NCI-H2081 (cell line): ENCODE results near the gene WWP2.
"Not testable (repeated sequence)": the region's sequence is repeated elsewhere in the genome, so short reads cannot be mapped to it uniquely, and the experiment has no call there.

Experiments used
- DNase-seq, 2 experiments: peaks; one replicate each; lab custom pipeline; 2025; lab: John Stamatoyannopoulos, UW

The WWP2 gene

DNA sequence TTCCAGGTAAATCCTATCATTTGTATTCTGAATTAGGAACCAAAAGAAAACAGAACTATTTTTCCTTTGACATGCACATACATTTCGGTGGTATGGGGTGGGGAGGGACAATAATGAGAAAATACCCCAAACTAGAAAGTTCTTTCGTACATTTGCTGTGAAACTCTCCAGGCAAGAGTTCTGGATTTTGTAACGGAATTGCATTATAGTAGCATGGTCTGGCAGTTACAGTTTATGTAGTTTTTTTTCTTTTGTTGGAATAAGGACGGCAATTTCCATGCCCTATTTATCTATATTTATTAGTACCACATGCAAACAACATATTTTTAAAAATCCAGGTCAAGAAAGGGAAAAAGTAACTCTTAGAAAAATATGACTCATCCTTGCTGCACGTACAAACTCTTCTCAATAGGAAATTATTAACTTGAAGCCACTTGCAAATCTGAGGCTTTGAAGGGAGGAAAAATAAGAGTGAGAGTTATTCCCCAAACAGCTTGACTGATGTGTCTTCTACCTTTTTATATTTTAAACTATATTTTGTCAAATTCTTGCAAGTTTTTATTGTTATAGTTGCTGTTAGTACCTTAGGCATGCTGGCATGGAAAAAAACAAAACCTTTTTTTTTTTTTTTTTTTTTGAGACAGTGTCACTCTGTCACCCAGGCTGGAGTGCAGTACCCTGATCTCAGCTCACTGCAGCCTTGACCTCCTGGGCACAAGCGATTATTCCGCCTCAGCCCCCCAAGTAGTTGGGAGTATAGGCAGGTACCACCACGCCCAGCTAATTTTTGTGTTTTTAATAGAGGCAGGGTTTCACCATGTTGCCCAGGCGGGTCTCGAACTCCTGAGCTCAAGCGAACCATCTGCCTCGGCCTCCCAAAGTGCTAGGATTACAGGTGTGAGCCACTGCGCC, 69.3 kb downstream of the WWP2 start:
- no peak for DNase-seq

DNA sequence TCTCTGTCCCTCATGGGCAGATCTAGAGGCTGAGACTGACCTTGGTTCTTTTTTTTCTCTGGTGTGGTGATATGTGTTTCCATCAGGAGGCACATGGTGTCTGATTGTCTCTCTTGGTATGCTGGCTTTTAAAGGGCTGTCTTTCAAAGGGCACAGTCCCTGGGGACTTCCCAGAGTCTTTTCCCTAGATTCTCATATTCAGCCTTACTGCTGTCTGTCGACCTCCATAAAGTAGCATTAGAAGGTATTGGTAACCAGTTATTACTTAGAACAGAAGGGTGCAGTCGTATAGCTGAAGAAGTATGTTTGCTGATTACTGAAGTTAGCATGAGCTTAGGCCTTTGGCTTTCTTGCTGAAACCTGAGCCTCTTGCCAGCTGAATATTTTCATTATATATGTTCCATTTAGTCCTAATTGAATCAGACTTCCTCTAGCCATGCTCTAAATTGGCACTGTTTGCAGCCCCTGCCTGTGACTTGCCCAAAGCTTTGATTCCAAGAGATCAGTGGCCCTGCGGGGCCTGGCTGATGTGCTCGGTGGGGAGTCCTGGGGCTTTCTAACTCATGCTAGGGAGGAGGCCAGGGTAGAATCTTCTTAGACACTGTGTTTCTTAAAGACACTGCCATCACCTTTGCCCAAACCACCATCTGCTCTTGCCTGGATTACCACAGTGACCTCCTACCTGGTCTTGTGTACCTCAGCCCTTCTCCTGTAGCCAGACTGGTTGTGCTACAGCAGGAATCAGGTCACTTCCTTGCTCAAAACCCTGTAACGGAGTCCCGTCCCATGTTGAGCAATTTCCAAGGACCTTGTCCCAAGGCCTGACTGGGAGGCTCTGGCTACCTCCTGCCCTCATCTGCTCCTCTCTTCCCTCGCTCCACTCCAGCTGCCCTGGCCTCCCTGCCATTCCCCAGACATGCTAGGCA, 71.5 kb downstream of the WWP2 start:
- no peak for DNase-seq

DNA sequence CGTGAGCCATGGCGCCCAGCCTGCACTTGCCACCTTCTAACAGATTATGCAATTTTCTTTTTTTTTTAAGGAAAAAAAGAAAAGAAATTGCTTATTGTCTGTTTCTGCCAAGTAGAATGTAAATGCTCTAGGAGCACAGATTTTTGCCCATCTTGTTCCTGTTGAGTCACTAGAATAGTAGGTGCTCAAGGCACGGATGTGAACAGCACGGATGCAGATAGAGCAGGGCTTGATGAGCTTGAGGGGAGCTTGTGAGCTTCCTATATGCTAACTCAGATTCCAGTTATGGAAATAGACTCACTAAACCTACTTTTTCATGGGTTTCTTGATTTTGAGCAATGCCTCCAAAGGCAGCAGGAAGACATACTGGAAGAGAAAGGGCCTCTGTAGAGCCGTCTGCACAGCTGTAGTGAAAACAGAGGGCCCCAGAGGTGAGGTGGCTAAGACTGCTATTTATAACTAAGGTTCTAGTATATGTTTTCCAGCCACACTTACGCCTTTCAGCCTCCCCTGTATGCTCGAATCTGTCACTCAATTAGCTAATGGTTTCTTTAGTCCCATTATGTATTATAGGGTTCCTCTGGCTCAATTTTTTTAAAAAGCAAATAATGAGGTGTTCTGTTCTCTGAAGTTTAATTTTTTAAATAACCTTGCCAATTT, 72.8 kb downstream of the WWP2 start:
- DNase-seq, result no peak

DNA sequence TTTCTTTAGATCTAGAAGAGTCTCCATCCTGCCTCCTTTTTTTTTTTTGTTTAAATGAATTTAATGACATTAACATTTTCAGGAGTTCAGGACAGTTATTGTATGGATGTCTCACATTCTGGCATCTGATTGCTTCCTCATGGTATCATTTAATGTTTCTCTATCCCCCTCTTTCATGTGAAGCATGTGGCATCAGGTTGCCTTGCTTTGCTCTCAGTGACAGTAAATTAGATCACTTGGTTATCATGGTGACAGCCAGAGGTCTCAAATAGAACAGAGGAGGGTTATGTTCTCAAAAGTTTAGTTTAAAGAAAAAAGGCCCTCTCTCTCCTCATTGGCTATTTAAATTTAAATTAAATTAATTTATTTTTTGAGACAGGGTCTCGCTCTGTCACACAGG, 74.1 kb downstream of the WWP2 start:
- no peak for DNase-seq

DNA sequence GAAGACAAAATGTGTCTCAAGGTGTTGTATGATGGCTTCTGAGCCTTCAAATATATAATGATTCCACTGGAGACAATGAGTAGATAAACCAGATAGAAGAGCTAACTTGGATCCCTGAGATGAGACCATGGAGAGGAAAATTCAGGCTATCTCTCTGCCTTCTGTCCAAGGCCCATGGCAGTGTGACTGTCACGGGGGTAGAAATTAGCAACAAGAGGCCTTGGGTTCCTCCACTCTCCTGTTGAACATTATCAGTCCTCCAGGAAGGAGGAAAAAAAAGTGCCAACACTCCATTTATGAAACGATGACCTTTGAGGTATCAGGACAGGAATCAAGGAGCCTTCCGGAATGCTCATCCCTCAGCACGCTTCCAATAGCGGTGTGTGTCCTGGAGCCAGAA, 75.2 kb downstream of the WWP2 start:
- no peak for DNase-seq

DNA sequence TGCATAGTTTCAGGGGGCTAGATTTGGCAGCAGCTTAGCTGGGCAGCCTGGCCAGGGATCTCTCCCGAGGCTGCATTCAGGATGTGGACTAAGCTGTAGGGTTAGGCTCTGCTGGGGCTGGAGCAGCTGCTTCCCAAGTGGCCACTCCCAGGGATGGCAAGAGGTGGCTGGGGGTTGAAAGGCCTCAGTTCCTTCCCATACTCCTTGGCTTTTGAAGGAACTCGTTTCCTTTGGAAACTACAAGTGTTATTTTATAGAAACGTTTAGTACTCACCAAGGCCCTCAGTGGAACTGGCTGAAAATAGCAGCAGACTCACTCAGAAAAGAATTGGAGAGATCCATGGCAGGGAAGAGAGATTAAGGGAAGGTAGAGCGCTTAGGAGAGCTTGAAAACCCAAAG, 76.4 kb downstream of the WWP2 start:
- DNase-seq, result no peak

DNA sequence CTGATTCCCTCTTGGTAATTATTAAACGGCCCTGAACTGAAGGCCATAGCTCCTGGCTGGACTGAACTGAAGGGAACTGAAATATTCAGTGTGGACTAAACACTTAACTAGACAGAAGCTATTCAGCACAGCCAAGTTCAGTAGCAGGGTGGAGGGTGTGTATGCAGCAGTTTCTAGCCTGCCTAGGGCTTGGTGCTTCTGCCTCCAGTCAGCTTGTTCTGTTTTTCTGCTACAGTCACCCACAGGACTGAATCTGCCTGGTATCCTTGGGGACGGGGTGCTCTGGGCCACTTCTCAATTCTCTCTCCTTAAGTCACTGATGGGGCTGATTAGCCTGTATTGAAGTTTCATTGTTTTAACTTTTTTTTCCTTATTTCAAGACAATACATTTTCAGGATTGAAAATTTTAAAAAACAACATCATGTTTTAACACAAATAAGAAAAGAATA, 77.1 kb downstream of the WWP2 start:
- no peak for DNase-seq

DNA sequence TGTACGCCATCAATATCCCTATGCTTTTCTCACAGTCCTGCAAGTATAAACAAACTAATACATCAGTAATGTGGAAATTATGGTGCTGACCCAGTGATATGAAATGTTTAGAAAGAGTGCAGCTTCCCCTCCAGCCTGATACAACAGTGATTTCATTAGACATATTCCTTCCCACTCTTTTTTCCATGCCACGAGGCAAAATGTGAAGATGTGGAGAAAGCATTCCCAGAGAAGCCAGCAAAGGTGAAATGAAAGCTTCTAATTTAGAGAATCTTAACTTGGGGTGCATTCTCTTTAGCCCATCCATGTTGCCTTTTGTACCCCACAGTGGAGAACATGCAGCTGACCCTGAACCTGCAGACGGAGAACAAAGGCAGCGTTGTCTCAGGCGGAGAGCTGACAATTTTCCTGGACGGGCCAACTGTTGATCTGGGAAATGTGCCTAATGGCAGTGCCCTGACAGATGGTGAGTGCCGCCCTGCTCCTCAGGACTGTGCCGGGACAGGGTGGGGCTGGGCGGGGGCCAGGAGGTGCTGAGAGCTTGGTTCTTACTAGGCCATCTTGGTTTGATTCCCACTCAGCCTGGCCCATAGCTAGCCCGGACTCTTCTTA, 77.8 kb downstream of the WWP2 start:
- DNase-seq, result no peak

DNA sequence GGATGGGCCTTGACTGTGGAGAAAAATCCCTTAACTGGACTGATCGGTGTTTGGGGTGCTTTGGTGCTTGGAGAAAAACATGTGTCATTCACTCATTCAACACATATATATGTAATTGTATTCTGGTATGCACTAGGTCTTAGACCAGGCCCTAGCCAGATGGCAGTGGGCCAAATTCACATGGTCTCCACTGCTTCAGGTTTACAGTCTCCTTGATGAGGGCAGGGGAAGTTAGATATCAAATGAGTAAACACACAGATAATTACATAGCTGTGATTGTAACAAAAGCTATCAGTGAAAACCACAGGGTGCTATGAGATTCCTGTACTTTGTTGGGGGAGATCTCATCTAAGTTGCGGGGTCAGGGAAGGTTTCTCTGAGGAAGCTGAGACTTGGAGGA, 78.8 kb downstream of the WWP2 start:
- no peak for DNase-seq

DNA sequence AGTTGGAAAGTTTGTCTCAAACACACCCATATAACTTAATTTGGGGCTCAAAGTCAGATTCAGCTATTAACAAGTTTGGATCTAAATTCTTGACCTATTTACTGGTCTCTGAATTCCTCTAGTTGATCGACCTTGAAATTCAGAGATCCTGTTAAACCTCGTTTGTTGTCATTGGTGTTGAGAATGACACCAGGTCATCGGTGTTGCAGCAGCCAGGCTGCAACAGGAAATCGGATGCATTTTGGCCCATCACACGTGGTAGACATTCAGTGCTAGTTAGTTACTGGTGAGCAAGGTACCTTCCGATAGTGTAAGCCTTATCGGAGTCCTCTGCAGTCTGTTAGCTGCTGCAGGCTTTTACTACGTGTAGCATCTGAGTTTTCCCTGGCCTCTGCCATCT, 82.3 kb downstream of the WWP2 start:
- DNase-seq, result no peak

DNA sequence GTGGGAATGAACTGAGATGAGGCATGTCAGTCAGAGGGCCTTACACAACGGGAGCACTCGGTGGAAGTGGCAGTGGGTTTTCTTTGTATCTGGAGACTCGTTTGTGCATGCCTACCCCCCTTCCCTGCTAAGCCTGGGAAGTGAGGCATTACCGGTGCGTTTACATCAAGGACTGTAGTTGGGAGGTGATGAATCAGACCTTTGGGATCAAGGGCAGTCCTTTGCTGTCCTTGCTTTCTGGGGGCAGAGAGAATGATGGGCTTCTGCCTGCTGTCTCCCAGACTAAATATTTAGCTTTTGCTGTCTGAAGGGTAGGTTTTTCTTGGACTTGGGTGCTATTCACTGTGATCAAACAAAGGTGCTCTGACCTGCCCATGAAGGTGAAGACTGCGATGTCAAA, 83.0 kb downstream of the WWP2 start:
- no peak for DNase-seq

DNA sequence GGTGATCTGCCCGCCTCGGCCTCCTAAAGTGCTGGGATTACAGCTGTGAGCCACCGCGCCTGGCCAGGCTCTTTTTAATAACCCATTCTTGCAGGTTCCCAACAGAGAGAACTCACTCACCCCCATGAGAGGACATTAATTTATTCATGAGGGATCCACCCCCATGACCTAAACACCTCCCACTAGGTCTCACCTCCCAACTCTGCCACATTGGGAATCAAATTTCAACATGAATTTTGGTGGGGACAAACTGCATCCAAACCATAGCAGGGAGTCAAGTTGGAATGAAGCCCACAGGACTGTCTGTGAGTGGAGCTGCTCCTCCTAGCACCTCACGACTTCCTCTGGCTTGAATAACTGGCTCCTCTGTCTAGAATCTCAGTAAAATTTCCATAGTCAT, 85.5 kb downstream of the WWP2 start:
- no peak for DNase-seq

DNA sequence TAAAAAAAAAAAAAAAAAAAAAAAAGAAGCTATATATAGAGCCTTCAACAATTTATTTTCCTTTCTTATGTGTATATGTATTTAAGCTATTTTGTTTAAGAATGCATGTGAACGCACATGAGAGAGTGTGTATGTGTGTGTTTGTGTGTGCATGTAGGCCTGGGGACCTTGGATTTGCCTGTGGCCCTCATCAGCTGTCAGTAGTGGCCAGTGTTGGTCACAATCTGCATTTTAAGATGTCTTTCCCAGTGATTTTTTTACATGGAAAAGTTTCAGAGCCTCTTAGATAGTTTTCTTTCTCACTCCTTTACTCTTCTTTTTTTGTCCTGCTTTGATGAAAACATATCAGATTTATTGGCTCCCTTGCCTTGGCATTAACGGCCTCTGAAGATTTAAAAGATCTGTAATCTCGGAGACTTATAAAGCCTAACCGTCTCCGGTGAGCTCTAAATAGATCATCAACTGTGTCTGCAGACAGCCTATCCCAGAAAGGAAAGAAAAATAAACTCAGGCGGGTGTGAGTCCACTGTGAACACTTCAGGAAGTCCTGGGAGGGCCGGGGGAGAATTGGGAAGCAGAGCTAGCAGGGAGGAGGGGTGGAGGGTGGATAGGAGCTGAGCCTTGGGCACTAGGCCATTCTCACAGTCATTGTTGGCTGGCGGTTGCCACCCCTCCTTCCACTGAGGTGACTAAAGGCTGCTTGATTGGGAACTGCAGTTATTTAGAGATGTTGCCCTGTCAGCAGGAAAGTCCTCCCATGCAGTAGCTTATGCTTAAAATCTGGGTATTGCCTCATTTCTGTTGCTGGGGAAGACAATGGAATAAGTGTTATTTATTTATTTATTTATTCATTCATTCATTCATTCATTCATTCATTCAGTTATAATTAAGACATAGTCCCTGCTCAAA, 86.8 kb downstream of the WWP2 start:
- no peak for DNase-seq

DNA sequence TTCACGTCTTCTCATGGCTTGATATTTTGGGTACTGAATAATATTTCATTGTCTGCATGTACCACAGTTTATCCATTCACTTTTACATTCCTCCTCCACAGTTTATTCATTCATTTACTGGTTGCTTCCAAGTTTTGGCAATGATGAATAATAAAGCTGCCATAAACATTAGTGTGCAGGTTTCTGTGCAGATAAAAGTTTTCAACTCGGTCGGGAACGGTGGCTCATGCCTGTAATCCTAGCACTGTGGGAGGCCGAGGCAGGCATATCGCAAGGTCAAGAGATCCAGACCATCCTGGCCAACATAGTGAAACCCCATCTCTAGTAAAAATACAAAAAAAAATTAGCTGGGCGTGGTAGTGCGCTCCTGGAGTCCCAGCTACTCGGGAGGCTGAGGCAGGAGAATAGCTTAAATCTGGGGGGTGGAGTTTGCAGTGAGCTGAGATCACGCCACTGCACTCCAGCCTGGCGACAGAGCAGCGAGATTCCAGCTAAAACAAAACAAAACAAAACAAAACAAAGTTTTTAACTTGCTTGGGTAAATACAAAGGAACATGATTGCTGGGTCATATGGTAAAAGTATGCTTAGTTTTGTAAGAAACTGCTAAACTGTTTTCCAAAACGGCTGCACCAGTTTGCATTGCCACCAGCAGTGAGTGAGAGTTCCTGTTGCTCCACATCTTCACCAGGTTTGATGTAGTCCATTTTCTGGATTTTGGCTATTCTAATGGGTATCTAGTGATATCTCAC, 89.5 kb downstream of the WWP2 start:
- DNase-seq, result no peak

DNA sequence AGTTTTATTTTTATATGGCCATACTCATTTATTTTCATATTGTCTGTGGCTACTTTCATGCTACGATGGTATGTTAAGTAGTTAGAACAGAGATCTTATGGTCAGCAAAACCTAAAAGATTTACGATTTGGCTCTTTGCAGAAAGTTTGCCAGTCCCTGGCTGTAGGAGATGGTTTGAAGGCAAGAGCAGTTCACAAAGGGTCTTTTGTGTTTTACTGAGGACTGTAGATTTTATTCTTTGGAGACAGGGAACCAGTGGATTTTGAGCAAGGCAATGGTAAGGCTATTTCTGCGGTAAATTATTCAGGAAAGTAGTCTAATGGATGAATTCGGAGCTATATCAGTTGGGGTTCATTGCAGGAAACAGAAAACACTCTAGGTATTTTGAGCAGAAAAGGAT, 90.7 kb downstream of the WWP2 start:
- no peak for DNase-seq

DNA sequence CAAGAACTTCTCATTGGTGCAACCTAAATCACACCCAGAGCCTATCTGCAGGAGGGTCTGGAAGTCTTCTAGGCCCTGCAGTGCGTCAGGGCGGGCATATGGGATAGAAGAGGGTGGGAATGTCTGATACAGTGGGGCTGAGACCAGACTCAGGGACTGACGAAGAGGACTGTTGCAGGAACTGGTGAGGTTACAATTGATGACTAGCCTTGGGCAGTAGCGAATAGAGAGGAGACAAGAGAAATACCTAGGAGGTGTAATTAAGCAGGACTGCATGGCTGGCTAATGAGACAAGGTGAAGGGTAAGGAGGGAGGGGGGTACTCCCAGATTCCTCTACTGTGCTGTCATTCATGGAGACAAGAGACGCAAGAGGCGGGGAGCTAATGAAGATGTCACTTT, 91.3 kb downstream of the WWP2 start:
- DNase-seq, result no peak

DNA sequence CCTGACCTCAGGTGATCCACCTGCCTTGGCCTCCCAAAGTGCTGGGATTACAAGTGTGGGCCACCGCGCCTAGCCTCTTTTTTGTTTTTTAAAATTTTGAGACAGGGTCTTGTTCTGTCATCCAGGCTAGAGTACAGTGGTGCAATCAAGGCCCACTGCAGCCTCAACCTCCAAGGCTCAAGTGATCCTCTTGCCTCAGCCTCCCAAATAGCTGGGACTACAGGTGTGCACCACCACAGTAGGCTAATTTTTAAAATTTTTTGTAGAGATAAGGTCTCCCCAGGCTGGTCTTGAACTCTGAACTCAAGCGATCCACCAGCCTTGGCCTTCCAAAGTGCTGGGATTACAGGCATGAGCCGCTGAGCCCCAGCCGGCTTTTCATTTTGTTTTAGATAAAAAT, 92.6 kb downstream of the WWP2 start:
- DNase-seq, result not testable (repeated sequence)

DNA sequence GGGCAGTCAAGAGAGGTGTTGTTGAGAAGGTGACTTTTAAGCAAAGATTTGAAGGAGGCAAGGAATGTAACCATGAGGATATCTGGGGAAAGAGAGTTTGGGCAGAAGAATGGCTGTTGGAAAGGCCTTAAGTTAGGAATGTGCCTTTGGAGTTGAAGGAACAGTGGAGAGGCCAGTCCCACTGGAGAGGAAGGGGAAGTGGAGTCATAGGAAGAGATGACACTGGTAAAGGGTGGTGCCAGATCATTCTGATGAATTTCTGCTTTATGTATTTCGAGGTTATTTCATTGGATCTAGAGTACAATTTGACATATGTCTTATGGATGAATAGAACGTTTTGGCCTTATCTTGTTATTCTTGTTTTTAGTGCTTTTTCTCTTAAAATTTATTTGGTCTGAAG, 93.5 kb downstream of the WWP2 start:
- DNase-seq, result no peak

DNA sequence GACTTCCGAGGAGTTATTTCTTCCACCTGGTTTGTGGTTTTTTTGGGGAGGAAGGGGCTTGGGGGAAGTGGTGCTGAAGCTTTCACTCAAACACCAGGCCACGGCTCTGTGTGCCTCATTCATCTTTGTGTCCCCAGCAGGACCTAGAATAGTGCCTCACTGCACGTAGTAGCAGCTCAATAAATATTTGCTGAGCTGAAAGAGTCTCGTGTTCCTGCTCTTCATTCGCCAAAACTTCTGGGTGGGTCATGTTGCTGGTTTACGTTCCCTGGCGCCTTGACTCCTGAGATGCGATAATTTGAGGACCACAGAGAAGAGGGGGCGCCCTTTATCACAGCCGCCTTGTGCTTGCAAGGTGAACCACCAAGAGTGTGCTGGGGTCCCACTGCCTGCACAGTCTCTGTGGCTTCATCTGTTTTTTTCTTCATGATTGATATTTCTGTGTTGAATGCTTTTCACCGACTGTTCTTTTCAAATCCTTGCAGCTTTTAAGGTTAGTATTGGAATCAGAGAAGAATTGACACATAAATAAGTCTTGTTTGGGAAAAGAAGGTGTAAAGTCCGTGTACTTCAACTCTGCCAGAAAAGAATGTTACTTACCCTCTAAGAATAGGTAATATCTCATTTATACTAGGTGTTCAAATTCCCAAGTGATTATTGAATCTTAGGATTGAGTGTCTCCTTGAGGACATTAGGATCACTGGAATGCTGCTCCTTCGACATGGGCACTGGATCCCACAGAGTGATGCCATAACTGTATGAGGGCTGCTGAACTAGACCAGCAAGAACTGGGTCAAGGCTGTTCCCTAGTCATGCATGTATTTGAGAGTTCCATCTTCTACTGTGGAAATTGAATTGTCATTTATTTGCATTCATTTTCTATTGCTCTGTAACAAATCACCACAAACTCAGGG, 96.3 kb downstream of the WWP2 start:
- no peak for DNase-seq
